ENCODE data around the gene CAPN11.
"Not testable (repeated sequence)": the region's sequence is repeated elsewhere in the genome, so short reads cannot be mapped to it uniquely, and the experiment has no call there.

CAPN11 gene

GRCh38 chr6:44131892-44132291 lies 26.7 kb upstream of the CAPN11 start:
- no peak for DNase-seq (ENCODE audit: low read depth)

- no peak for DNase-seq (ENCODE audit: low read depth)
Observed at GRCh38 chr6:44132476-44132875, 26.1 kb upstream of the CAPN11 start.

- DNase-seq (ENCODE audit: low read depth) = no peak
Observed at GRCh38 chr6:44133003-44133931, 25.4 kb upstream of the CAPN11 start.

- no peak for DNase-seq (ENCODE audit: low read depth)
Observed at GRCh38 chr6:44133981-44134711, 24.5 kb upstream of the CAPN11 start.

- DNase-seq (ENCODE audit: low read depth) = no peak
Observed at GRCh38 chr6:44135173-44135758, 23.4 kb upstream of the CAPN11 start.

GRCh38 chr6:44135875-44136274 lies 22.7 kb upstream of the CAPN11 start:
- DNase-seq (ENCODE audit: low read depth) = no peak

GRCh38 chr6:44138717-44139350 lies 19.8 kb upstream of the CAPN11 start:
- no peak for DNase-seq (ENCODE audit: low read depth)

- no peak for DNase-seq (ENCODE audit: low read depth)
Observed at GRCh38 chr6:44139351-44139743, 19.3 kb upstream of the CAPN11 start.

- DNase-seq (ENCODE audit: low read depth) = no peak
Observed at GRCh38 chr6:44142835-44143234, 15.8 kb upstream of the CAPN11 start.

- DNase-seq (ENCODE audit: low read depth) = no peak
Observed at GRCh38 chr6:44143731-44144130, 14.9 kb upstream of the CAPN11 start.

- not testable (repeated sequence) for DNase-seq (ENCODE audit: low read depth)
Observed at GRCh38 chr6:44144536-44144935, 14.1 kb upstream of the CAPN11 start.

- DNase-seq (ENCODE audit: low read depth) = no peak
Observed at GRCh38 chr6:44145839-44146238, 12.8 kb upstream of the CAPN11 start.

- no peak for DNase-seq (ENCODE audit: low read depth)
Observed at GRCh38 chr6:44146685-44147084, 11.9 kb upstream of the CAPN11 start.

- DNase-seq (ENCODE audit: low read depth) = no peak
Observed at GRCh38 chr6:44147256-44147655, 11.4 kb upstream of the CAPN11 start.

- DNase-seq (ENCODE audit: low read depth) = no peak
Observed at GRCh38 chr6:44148306-44148705, 10.3 kb upstream of the CAPN11 start.

GRCh38 chr6:44149369-44150012 lies 9.1 kb upstream of the CAPN11 start:
- DNase-seq (ENCODE audit: low read depth) = no peak

GRCh38 chr6:44150317-44150917 lies 8.2 kb upstream of the CAPN11 start:
- DNase-seq (ENCODE audit: low read depth) = no peak

- peak; percentile 89 for DNase-seq (ENCODE audit: low read depth)
Observed at GRCh38 chr6:44151348-44152108, 7.1 kb upstream of the CAPN11 start.

GRCh38 chr6:44152109-44152461 lies 6.5 kb upstream of the CAPN11 start:
- DNase-seq (ENCODE audit: low read depth) = no peak

GRCh38 chr6:44152533-44152932 lies 6.1 kb upstream of the CAPN11 start:
- no peak for DNase-seq (ENCODE audit: low read depth)

GRCh38 chr6:44154067-44154466 lies 4.6 kb upstream of the CAPN11 start:
- no peak for DNase-seq (ENCODE audit: low read depth)
